Smooth muscle cell (in vitro differentiated cells): ENCODE data around the gene CREB3L1. TPM values are rescaled to one million over a fixed set of nuclear protein-coding genes. Genes with fewer than 3 reads are reported as not detected.

Experiments
- DNase-seq: peaks from one replicate; lab custom pipeline; 2025; ENCODE audit not compliant: unreplicated experiment; lab: John Stamatoyannopoulos, UW
- H2AFZ ChIP-seq: fragments of 200-600 bp; sonication (generic); 2 replicates; pipeline ENCODE4 v1.6.0; 2016; ENCODE audit warnings: antibody characterized with exemption, low read depth, mild to moderate bottlenecking
- H3F3A ChIP-seq: fragments of 200-600 bp; sonication (generic); 2 replicates; pipeline ENCODE4 v1.6.0; 2017; ENCODE audit warnings: antibody characterized with exemption, low read depth
- H3K27ac ChIP-seq: fragments of 200-600 bp; sonication (generic); 2 replicates; pipeline ENCODE4 v1.5.1; 2016; ENCODE audit warnings: low read depth, mild to moderate bottlenecking
- H3K27me3 ChIP-seq: fragments of 200-600 bp; sonication (generic); 2 replicates; pipeline ENCODE4 v1.6.1; 2016; ENCODE audit warnings: low read depth, mild to moderate bottlenecking
- H3K36me3 ChIP-seq: fragments of 200-600 bp; sonication (generic); 2 replicates; pipeline ENCODE4 v1.5.1; 2016; ENCODE audit warnings: low read depth
- H3K4me1 ChIP-seq: fragments of 200-600 bp; sonication (generic); 2 replicates; pipeline ENCODE4 v1.5.1; 2016; ENCODE audit warnings: low read depth
- H3K4me2 ChIP-seq: fragments of 200-600 bp; sonication (generic); 2 replicates; pipeline ENCODE4 v1.6.0; 2016; ENCODE audit warnings: mild to moderate bottlenecking
- H3K4me3 ChIP-seq: fragments of 200-600 bp; sonication (generic); 2 replicates; pipeline ENCODE4 v1.5.1; 2016; ENCODE audit warnings: mild to moderate bottlenecking
- H3K79me2 ChIP-seq: fragments of 200-600 bp; sonication (generic); 2 replicates; pipeline ENCODE4 v1.6.0; 2016; ENCODE audit warnings: low read depth, mild to moderate bottlenecking
- H3K9ac ChIP-seq: fragments of 200-600 bp; sonication (generic); 2 replicates; pipeline ENCODE4 v1.6.0; 2016; ENCODE audit warnings: low read depth
- H3K9me3 ChIP-seq: fragments of 200-600 bp; sonication (generic); replicated peaks from 2 replicates; pipeline ENCODE4 v1.5.1; 2016; ENCODE audit warnings: low read depth
- H4K20me1 ChIP-seq: fragments of 200-600 bp; sonication (generic); 2 replicates; pipeline ENCODE4 v1.6.0; 2016; ENCODE audit warnings: low read depth
- CTCF ChIP-seq: fragments of 200-600 bp; sonication (generic); IDR thresholded peaks from 2 replicates; pipeline ENCODE4 v1.5.1; 2017; ENCODE audit warnings: borderline replicate concordance, mild to moderate bottlenecking, antibody characterized with exemption; ENCODE audit not compliant: insufficient read depth, poor library complexity, severe bottlenecking
- WGBS: methylation state at CpG from one replicate; pipeline ENCODE4 v1.1.7; 2016; ENCODE audit warnings: low lambda C conversion rate; 5-methylcytosine and 5-hydroxymethylcytosine counted together
- polyA plus RNA-seq: library from polyadenylated mRNA; unstranded; fragments of >200 nt; fragmentation: Nextera tagmentation; extraction: Ambion mirVana; gene quantifications from 2 replicates; pipeline ENCODE4 v1.2.1, GENCODE V29; 2016
- total RNA-seq: library from RNA; depleted of rRNA; stranded (reverse); fragments of >200 nt; gene quantifications from 2 replicates; pipeline ENCODE4 v1.2.3, GENCODE V29; 2014

Gene CREB3L1
- total and polyA plus RNA-seq, 2 experiments from 2014 or later, result 63.3 to 437 TPM

- 63% methylated on average over 6 of the region's 6 CpGs for WGBS
- no peak for DNase-seq
- Histone ChIP-seq H3K27me3 (no peaks in the 10 kb centered on the region), H3K9ac (no peak overlapping the region), H3K4me1 (peaks cover 39% of the 10 kb centered on the region), H3K4me2 (no peak overlapping the region), H3K79me2 (peaks cover 39% of the 10 kb centered on the region), H3K36me3 (no peaks in the 10 kb centered on the region), H2AFZ (no peak overlapping the region), H4K20me1 (peaks cover 23% of the 10 kb centered on the region), H3K27ac (no peak overlapping the region), H3F3A (peaks cover 28% of the 10 kb centered on the region), H3K9me3 (no peaks in the 10 kb centered on the region), H3K4me3 (no peak overlapping the region)
- TF ChIP-seq CTCF, result no peak
These were observed 1.4 kb upstream of the CREB3L1 start for GRCh38 chr11:46275964-46276641.

GRCh38 chr11:46277313-46277621 is 195 bp upstream of the CREB3L1 start:
- peak overlapping the region; percentile 96 for H3K4me3 ChIP-seq
- H3K4me1 ChIP-seq, result peaks cover 47% of the 10 kb centered on the region
- peak overlapping the region; percentile 26 for H2AFZ ChIP-seq
- H3F3A ChIP-seq, result peaks cover 28% of the 10 kb centered on the region
- H3K27ac ChIP-seq, result no peak overlapping the region
- H3K79me2 ChIP-seq, result peaks cover 49% of the 10 kb centered on the region
- H3K4me2 ChIP-seq, result peak overlapping the region; percentile 98
- no peaks in the 10 kb centered on the region for H3K27me3 ChIP-seq
- WGBS, result 18% methylated on average over 8 of the region's 8 CpGs
- peaks cover 35% of the 10 kb centered on the region for H4K20me1 ChIP-seq
- DNase-seq, result no peak
- H3K36me3 ChIP-seq, result no peaks in the 10 kb centered on the region
- no peak overlapping the region for H3K9ac ChIP-seq
- H3K9me3 ChIP-seq, result no peaks in the 10 kb centered on the region
- no peak for TF ChIP-seq CTCF

GRCh38 chr11:46278387-46279125 is 1.1 kb downstream of the CREB3L1 start:
- 2% methylated on average over 21 of the region's 22 CpGs for WGBS
- Histone ChIP-seq H4K20me1 (peaks cover 48% of the 10 kb centered on the region), H3F3A (peaks cover 21% of the 10 kb centered on the region), H2AFZ (no peak overlapping the region), H3K4me2 (peak overlapping the region; percentile 98), H3K9me3 (no peaks in the 10 kb centered on the region), H3K79me2 (peaks cover 62% of the 10 kb centered on the region), H3K27ac (peak overlapping the region; percentile 86), H3K36me3 (no peaks in the 10 kb centered on the region), H3K4me3 (peak overlapping the region; percentile 96), H3K4me1 (peaks cover 40% of the 10 kb centered on the region), H3K27me3 (no peaks in the 10 kb centered on the region), H3K9ac (peak overlapping the region; percentile 86)
- peak; percentile 48 for DNase-seq
- peak; percentile 83 for TF ChIP-seq CTCF
